ENCODE data around the gene DSCAML1.

The DSCAML1 gene

DNA sequence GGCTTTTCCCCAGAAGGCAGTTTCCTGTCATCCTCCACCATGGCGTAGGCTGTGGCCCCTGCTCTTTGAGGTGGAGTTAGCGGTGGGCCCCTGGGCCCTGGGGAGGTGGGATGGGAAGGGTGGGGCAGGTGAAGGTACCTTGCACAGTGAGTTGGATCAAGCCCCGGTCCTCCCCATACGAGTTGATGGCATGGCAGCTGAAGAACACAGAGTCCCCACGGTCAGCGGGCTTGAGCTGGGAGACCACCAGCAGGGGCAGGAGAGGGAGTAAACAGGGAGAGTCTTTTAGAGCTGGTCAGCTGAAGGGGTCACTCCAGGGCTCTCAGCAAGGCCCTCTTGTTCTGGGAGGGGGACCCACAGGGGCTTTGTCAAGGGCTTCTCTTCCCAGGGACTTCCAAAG lies 316.0 kb downstream of the DSCAML1 start:
- DNase-seq, result no peak

DNA sequence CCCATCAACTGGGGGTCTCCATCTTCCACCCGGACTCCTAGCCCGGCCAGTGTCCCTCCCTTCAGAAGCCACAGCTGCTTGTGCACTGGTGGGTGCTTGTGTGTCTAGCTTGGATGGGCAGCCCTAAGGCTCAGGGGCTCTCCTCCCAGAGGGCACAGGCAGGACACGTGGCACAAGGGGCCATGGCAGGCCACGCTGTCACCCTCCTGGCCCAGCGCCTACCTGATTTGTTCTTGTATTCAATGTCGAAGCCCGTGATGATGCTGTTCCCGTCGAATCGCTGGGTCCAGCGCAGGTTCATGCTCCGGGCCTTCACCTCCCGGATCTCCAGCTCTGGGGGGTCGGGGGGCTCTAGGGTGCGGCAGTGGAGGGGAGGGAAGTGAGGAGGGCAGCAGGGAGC lies 316.8 kb downstream of the DSCAML1 start:
- DNase-seq, result no peak

DNA sequence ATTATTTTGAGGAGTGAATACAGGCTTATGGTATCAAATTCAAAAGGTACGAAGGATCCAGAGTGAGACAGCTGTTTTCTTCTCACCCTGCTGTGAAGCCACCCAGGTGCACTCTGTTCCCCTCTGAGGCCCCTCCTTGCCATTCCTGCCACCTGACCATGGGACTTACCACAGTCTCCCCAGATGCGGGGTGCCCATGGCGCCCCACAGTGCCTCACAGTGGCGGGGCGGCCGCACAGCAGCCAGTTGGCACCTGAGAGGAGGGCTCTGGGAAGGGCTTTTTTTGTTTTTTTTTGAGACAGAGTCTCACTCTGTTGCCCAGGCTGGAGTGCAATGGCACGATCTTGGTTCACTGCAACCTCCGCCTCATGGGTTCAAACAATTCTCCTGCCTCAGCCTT lies 317.6 kb downstream of the DSCAML1 start:
- no peak for DNase-seq

DNA sequence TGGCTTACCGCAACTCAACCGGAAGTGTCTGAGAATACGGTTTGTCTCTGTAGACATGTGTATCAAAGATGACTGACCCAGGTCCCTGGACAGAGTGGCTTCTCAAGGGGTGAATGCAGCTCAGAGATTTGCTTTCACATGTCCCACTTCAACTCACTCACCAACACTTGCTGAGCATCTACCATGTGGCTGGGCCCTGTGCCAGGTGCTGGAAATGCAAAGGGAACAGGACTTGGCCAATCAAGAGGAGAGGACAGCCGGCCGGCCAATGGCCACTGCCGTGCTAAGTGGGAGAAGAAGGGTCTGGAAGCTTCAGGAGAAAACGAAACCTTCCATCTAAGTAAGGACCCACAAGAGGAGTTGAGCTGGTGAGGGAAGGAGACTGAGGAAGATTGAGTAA lies 318.1 kb downstream of the DSCAML1 start:
- no peak for DNase-seq

DNA sequence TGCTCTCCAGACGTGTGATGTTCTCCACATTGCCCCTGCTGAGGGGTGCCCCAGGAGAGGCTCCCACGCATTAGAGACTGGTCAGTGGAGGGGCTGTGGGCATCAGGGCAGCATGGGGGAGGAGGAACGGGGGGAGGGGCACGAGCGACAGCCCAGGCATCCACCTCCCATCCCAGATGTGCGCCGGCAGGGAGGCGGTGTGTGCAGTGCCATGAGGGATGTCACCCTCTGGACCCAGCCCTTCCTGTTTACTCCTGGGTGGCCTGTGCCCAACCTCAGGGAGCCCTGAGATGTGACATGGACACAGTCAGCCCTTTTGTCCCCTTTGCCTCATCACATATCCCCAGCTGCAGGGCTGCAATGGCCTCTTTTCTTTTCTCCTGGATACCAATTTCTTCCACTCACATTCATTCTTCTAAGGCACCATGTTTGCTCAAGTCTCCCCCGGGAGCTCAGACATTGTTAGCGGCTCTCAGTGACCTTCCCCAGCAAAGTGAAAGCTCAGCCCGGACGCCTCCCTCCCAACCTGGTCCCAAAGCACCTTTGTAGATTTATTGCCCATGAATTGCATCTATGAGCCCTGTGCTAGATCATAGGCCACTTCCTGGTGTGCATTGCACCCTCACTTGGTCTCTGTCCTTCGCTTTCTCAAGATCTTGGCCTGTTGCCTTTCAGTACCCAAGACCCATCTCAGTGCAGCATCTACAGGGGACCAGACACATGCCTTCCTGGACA lies 318.7 kb downstream of the DSCAML1 start:
- DNase-seq, result no peak

DNA sequence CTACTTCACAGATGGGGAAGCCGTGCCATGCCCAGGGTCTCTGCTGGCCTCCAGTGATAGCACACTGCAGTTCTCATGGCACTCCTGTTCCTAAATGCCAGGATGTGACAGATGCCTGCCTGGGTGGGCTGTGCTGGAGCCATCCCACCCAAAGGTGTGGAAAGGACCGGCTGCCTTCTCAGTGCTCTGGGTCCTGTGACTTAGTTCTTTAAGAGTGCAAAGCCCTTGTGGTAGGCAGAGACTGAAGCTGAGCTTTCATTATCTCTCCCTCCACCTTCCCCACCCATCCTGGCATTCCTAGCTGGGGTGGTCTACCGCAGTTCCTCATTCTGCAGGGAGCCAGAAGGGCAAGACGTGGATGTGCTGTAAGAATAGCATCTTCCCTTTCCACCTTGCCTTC lies 319.3 kb downstream of the DSCAML1 start:
- no peak for DNase-seq

DNA sequence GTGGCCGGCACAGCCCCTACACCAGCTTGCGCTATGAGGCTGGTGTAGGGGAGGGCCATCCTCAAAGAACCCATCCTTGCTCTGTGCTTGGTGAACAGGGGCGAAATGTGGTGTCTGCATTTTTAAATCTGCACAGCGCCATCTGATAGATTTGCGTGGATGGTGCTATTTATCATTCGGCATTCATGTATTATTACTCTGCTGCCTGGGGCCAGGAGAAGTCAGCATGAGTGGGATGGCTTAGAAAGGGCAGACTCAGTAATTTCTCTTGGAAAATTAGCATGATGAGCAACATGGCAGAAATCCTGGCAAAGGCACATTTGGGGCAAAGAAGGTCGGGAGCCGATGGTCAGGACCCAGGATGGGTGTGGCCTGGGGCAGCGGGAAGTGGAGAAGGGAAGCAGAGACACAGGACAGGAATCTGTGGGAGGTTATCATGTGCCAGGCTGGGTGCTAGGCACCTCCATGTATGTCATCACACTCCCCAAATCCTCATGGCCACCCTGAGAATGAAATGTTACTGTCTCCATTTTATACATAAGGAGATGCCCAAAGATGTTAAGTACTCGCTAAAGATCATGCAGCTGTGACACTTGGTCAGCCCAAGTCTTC lies 320.4 kb downstream of the DSCAML1 start:
- no peak for DNase-seq

DNA sequence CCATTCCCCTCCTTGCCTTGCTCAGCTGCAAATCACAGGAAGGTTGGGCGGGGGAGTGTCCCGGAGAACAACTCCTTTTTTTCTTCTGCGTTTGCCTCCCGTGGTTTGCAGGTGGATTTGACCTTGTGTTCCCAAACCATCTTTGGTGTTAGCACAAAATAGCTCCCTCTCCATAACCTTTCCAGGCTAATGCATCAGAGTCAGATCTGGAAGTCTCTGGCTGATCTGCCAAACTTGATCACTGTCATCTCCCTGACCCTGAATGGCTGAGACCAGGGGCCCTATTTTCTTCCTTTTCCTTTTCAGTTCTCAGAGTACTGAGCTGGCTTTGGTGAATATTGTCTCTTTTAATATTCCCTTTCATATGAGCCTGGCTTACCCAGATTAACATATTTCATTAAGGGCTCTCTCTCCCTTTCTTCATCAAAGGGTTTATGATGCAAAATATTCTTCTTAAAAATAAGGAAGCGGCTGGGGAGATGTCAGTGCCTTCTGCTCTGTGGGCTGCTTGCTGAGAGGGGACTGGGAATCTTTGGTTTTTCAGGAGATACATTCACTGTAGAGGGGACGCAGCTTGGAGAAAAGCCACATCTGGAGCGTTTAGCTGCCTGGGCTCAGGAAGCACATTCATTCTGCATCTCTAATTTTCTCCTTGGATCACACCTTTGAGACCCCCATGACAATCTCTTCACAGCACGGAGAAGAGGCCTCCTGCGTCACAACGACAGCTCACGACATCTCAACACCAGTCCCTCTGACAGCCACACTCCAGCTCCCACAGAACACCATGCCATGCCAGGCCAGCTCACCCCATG lies 321.1 kb downstream of the DSCAML1 start:
- no peak for DNase-seq

DNA sequence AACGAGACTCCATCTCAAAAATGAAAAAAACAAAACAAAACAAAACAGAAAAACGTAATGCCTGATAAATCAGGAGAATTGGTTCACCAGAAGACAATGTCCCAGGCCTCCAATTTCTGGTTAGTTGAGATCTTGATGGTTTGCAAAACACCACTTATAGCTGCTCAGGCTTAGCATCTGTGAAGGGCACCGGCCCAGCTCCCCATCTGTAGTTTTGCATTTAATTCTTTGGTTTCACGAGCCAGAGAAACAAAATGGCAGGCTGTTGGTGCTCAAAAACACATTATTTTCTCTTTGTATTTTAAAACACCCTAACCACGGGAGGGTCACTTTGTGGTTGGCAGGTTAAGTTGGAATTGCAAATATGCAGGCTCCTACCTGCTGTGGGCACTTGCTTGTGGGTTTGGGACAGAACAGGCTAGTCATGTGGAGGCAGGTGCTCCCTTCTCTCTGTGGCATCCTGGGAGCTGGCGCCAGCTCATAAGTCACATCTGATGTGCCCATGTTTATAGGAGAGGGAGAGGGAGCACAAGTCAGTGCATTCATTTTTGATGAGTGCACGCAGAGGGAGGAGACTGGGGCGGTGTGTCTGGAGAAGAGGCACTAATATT lies 323.4 kb downstream of the DSCAML1 start:
- no peak for DNase-seq

DNA sequence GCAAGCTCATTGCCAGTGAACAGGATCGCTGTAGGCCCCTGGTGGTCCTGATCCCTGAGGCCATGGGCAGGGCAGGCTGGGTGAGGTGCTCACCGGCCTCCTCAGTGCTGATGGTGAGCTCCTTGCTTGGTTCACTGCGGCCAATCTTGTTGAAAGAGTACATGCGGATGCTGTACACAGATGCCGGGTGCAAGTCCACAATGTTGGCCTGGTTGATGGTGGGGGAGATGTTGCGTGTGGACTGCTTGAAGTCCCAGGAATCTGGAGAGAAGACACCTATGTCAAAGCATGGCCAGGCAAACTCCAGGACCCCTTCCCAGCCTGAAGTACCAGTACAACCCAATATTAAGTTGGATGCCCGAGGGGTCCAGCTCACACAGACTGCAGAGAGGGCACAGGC lies 325.2 kb downstream of the DSCAML1 start:
- DNase-seq, result no peak

DNA sequence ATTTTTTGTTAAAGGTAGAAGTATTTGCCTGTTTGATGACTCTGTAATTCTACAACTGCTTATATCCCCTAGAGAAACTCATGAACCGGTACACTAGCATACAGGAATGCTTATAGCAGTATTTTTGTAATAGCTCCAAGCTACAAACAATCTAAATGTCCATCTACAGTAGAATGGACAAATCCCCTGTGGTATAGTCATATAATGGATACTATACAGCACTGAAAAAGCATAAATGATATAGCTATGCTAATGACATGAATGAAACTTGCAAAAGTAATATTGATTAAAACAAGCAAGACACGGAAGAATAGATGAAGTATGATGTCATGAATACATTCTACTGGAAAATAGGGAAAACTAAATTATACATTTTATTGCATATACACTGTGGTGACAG lies 326.4 kb downstream of the DSCAML1 start:
- no peak for DNase-seq

DNA sequence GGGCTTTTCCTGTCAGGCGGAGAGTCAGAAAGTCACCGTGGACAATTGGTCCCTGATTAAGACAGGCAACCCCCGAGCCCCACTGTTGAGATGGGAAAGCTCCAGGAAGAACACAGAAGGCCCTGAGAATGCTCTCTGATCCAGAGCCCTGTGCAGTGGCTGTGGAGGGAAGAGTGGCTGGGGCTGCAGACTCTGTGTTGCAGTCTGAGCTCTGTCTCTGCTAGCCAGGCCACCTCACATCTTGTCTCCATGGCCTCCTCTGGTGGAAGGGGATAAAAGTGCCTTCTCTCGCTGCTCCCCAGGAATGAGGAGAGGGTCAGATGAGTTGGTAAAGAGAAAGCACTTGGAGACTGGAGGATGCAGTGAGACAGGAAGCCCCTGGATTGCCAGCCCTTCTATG lies 328.1 kb downstream of the DSCAML1 start:
- no peak for DNase-seq

DNA sequence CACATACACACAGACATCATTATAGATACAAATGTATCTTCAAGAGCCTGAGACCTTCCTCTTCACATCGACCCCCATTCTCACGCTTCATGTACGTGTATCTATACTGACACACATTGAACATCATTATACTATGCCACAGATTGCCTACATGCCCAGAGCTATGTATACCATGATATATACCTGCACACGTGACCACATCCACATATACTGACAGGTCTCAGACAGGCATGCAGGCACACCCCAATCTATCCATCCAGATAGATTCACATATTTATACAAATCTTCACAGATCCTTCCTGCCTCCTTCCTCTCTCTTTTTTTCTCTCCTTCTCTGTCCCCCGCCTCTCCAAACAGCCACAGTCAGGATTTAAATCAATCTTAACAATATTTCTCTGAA lies 329.2 kb downstream of the DSCAML1 start:
- no peak for DNase-seq

DNA sequence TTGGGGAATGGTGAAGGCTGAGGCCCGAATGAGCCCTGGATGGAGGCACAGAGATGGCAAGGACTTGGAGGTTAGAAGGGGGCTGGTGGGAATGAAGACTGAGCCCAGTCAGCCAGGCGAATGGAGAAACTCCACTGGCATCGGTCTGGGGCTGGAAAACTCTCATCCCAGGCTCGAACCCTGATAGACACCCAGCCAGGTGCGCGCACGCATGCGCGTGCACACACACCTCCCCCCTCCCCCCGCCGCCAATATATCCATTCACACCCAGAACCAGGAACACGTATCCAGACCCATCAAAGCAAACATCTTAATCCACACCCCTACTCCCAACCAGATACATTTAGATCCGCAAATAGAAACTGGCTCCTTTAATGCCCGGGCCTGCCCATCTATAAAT lies 330.1 kb downstream of the DSCAML1 start:
- DNase-seq, result no peak

DNA sequence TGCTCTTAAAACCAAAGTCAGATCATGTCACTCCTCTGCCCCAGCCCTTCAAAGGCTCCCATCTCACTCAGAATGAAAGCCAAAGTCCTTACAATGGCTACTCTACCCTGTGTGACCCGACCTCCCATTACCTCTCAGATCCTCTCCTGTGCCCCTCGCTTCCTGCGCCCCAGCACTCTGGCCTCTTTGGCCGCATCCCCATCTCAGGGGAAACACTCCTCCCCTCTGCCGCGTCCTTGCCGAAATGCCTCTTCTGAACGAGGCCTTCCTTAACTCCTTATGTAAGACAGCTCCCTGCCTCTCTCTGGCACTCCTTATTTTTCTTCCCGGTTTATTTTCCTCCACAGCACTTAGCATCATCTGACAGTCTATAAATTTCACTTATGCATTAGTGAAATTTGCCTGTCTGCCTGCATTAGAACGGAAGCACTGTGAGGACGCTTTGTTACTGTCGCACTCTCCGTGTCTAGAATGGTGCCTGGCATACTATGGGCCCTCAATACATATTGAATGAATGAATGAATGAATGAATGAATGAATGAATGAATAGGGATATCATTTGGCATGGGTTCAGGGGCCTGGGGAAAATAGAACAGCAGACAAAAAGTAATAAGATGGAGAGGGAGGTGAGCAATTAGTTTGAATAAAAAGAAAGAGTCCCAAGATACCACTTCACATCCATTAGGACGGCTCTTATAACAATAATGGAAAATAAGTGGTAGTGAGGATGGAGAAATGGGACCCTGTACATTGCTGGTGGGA lies 331.6 kb downstream of the DSCAML1 start:
- no peak for DNase-seq

DNA sequence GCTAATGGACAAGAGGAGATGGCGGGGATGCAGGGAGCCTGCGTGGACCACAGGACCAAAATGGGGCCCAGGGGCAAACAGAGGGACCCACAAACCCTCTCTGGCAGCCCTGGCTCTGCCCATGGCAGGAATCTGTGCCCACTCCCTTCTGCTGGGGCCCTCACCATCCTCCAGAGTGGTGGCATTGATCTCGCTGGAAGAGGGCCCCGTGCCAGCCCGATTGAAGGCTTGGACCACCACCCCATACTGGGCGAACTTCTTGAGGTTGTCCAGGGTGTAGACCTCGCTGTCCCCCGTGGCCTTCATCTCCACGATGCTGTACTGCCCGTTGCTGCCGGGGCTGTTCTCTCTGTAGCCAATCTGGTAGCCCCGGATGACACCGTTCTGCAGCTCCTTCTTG lies 332.2 kb downstream of the DSCAML1 start:
- DNase-seq, result no peak

DNA sequence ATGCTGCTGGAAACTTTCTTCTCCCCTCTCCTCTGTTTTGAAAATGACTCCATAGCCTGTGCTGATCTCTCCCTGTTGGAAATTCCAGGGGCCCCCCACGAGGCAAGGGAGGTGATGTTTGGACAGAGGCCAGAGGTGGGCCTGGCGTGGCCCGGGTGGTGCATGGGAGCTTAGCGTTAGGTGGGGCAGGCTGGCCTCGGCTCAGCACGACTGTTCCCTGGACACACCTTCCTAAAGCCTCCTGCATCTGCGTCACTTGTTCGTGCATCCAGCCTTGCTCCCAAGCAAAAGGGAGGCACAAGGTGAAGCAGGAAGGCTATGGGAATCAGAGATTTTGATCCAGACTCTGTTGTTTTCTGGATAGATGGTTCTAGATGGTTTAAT lies 334.2 kb downstream of the DSCAML1 start:
- no peak for DNase-seq

DNA sequence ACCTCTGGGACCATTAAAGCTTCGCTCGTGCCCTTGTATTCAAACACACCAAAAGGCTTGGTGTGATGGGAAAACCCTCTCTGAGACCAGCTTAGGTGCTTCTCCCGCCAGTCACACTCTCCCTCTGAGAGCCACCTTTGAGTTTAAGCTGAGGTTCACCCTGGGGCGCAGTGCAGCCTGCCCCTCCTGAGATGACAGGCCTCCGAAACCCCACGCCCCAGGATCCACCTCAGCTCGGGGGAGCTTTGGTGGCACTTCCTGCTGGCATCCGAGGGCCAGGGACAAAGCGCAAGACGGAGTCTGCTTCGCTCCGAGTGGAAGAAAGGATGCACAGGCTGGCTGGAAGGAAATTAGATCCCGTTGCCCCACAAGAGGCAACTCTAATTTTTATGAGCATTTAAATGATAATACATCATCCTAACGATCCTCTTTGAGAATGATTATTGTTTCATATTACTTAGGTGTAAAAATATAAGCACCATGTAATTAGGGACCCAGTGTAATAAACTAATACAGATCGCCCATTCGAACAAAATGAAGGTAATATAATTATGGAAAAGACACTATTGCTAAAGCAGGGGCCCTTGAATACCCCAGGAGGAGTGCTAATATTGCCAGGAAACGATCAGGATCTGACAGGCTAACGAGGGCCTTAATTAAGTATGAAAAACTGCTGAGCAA lies 334.7 kb downstream of the DSCAML1 start:
- DNase-seq, result no peak

DNA sequence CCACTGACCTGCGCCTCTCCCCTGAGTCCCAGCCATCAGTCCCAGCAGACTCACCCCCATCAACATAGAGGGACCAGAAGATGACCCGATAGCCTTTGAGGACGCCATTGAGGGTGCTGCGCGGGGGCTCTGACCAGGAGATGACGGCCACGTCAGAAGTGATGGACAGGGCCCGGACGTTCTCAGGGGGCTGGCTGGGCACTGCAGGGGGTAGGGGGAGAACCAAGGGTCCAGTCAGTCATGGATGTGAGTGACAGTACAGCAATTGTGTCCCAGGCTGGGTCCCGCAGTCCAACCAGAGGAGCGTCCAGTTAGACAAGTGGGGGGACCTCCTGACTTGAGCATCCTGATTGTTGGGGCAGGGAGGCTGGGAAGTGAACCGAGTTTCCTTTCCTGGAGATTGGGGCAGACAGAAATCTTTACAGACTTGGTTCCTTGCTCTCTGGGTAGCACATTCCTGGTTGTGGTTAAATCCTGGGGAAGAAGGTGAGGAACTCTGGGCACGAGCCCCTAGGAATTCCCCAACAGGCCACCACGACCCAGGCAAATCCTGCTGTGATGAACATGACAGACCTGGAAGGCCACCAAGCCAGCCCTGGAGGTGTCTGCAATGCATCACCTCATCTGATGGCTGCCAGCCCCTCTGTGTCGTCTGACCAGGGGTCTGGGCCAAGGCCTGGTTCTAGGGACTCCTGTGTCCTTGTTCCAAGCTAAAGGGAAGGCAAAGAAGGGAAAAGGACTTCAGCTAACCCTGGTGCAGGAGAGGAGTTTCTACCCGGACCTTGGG lies 335.4 kb downstream of the DSCAML1 start:
- no peak for DNase-seq

DNA sequence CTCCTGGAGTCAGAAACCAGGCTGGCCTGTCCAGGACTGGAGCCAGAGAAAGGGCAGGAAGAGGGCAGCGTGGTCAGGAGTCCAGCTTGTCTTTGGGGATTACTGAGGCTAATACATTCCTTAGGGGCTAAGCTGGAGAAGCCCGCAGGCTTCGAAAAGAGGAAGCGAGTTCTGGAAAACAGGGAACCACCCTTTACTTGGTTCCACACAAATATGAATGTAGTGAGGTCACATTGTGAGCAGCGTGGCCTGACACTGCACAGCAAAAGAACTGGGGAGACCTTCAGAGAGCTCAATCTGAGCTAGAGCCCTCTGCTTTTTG lies 337.1 kb downstream of the DSCAML1 start:
- DNase-seq, result no peak

DNA sequence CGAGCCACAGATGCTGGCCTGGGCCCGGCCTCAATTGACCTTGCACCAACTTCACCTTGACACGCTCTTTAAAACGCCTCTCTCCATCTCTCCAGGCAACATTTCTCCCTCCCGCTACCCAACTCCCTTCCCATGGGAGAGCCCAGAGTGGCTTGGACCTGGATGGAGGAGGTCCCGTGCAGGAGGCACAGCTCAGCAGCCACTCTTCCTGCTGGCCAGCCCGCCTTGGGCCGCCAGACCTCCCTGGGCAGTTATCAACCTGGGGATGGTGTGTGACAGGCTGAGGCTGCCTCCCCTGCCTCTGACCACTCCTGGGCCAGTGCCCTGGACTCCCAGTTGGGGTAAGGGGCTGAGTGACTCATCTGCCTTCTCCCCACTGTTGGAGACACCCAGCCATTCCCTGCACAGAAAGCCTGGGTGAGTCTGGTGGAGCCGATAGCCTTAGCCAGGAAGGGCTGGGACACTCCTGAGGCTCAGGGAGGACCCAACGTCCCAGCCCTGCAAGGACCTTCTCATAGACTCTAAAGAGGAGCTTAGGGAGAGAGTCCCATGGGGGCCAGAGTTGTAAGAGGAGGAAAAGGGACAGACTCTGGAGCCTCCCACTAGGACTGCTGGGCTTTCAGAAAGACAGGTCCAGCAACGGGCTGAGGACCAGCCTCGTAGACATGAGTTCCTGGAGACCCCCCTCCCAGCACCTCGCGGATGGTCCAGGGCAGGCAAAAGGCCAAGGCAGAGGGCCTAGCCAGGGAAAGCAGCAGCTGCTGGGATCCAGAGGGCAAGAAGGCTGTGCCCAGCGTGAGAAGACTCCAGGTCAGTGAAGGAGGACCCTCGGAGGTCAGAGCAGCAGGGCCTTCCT lies 337.7 kb downstream of the DSCAML1 start:
- no peak for DNase-seq
